Thyroid gland (tissue), 4 donors: ENCODE measurements around the gene ROPN1B.
"Not testable (repeated sequence)": the region's sequence is repeated elsewhere in the genome, so short reads cannot be mapped to it uniquely, and the experiment has no call there.

Source experiments
- POLR2A ChIP-seq, 2 donors: fragments of 450-650 bp; IDR thresholded peaks; one replicate each; pipeline ENCODE4 v1.6.1; 2017; ENCODE audit warnings: antibody characterized with exemption in 2 of 2, mild to moderate bottlenecking in 2 of 2, moderate library complexity in 1 of 2
- TF ChIP-seq, protein P1 (sequence below), 6 experiments: fragments of 200-600 bp in 3 of 6; fragments of 450-650 bp in 3 of 6; sonication (generic) in 3 of 6; IDR thresholded peaks; one replicate each; pipeline ENCODE4 v1.5.1; 2016 to 2019; ENCODE audit warnings: antibody characterized with exemption in 6 of 6, mild to moderate bottlenecking in 2 of 6, inconsistent platforms in 1 of 6, moderate library complexity in 1 of 6

- TF ChIP-seq, protein P1, sequence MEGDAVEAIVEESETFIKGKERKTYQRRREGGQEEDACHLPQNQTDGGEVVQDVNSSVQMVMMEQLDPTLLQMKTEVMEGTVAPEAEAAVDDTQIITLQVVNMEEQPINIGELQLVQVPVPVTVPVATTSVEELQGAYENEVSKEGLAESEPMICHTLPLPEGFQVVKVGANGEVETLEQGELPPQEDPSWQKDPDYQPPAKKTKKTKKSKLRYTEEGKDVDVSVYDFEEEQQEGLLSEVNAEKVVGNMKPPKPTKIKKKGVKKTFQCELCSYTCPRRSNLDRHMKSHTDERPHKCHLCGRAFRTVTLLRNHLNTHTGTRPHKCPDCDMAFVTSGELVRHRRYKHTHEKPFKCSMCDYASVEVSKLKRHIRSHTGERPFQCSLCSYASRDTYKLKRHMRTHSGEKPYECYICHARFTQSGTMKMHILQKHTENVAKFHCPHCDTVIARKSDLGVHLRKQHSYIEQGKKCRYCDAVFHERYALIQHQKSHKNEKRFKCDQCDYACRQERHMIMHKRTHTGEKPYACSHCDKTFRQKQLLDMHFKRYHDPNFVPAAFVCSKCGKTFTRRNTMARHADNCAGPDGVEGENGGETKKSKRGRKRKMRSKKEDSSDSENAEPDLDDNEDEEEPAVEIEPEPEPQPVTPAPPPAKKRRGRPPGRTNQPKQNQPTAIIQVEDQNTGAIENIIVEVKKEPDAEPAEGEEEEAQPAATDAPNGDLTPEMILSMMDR (IDR thresholded peaks at IDR 0.05) = not testable (repeated sequence)
- not testable (repeated sequence) for TF ChIP-seq POLR2A (IDR thresholded peaks at IDR 0.05)
Observed at GRCh38 chr3:125976003-125976390, 7.0 kb downstream of the ROPN1B start.
